GM12878 (cell line): ENCODE measurements around the gene CCDC107. TPM values are rescaled to one million over a fixed set of nuclear protein-coding genes. Genes with fewer than 3 reads are reported as not detected.
"Not testable (repeated sequence)": the region's sequence is repeated elsewhere in the genome, so short reads cannot be mapped to it uniquely, and the experiment has no call there.

ENCODE experiments used
- ATAC-seq: fragments of 200-7000 bp; cut with Tn5 transposase; 3 replicates; pipeline ENCODE4 v1.9.1; 2020; ENCODE audit warnings: mild to moderate bottlenecking, moderate library complexity
- BruUV-seq: library from RNA; stranded (reverse); fragments of 400-500 nt; replicated peaks from 2 replicates; lab custom pipeline; 2021; lab: Mats Ljungman, UMichigan
- CTCF ChIA-PET: fragments of 300-600 bp; sonication (Branson Sonifier 250); formaldehyde crosslinking; extraction: SDS; loops from one replicate; lab custom pipeline; 2021; ENCODE audit warnings: inconsistent platforms; lab: Yijun Ruan, JAX
- POLR2A ChIA-PET: fragments of 350-600 bp; formaldehyde crosslinking; extraction: SDS; loops from one replicate; lab custom pipeline; 2021; ENCODE audit warnings: inconsistent platforms; lab: Charles Lee
- RAD21 ChIA-PET: fragments of 300-600 bp; sonication (Branson Sonifier 250); formaldehyde crosslinking; loops from one replicate; lab custom pipeline; 2023; ENCODE audit warnings: antibody characterized with exemption; ENCODE audit not compliant: unreplicated experiment; lab: Charles Lee
- SMC1A ChIA-PET: fragments of 300-600 bp; sonication (Branson Sonifier 250); formaldehyde crosslinking; loops from one replicate; lab custom pipeline; 2023; ENCODE audit not compliant: unreplicated experiment, uncharacterized antibody; lab: Charles Lee
- DNase-seq: peaks from one replicate; pipeline ENCODE4 v3.0.0-alpha.2; 2011; ENCODE audit warnings: low read depth, low spot score
- FAIRE-seq: peaks from 3 replicates; lab custom pipeline; 2011; peaks lifted over from hg19 to GRCh38; lab: Jason Lieb, UNC
- H2AFZ ChIP-seq: 2 replicates; pipeline ENCODE4 v1.6.0; 2011; ENCODE audit warnings: low read depth, low read length, control low read depth; ENCODE audit not compliant: control insufficient read depth
- H3K27ac ChIP-seq: 2 replicates; pipeline ENCODE4 v1.5.1; 2011; ENCODE audit warnings: control low read depth; ENCODE audit not compliant: control insufficient read depth, insufficient read depth
- H3K27me3 ChIP-seq, 2 experiments: replicated peaks in 1 of 2; 2 replicates each; pipeline versions ENCODE4 v1.6.0 to v1.6.1; 2011; ENCODE audit warnings: low read length in 1 of 2; ENCODE audit not compliant: control insufficient read depth in 2 of 2, insufficient read depth in 2 of 2
- H3K36me3 ChIP-seq, 2 experiments: 2 replicates each; pipeline ENCODE4 v1.5.1; 2011; ENCODE audit warnings: low read length in 1 of 2; ENCODE audit not compliant: control insufficient read depth in 2 of 2, insufficient read depth in 2 of 2
- H3K4me1 ChIP-seq: 2 replicates; pipeline ENCODE4 v1.6.1; 2011; ENCODE audit warnings: mild to moderate bottlenecking, low read length, moderate library complexity, mixed read lengths; ENCODE audit not compliant: control insufficient read depth, insufficient read depth
- H3K4me2 ChIP-seq: 2 replicates; pipeline ENCODE4 v1.6.0; 2011; ENCODE audit warnings: control low read depth; ENCODE audit not compliant: control insufficient read depth, insufficient read depth
- H3K4me3 ChIP-seq: fragments of 200-600 bp; sonication (generic); 2 replicates; pipeline ENCODE4 v1.5.1; 2016
- H3K79me2 ChIP-seq: 2 replicates; pipeline ENCODE4 v1.6.0; 2011; ENCODE audit warnings: low read length; ENCODE audit not compliant: control insufficient read depth, insufficient read depth
- H3K9ac ChIP-seq: 2 replicates; pipeline ENCODE4 v1.8.0; 2011; ENCODE audit warnings: low read length, control low read depth, mixed read lengths; ENCODE audit not compliant: control insufficient read depth, insufficient read depth
- H3K9me3 ChIP-seq: replicated peaks from 3 replicates; pipeline ENCODE4 v1.5.1; 2011; ENCODE audit warnings: mild to moderate bottlenecking, low read length; ENCODE audit not compliant: control insufficient read depth, insufficient read depth
- H4K20me1 ChIP-seq: 2 replicates; pipeline ENCODE4 v1.6.0; 2011; ENCODE audit not compliant: control insufficient read depth, insufficient read depth
- RAD21 ChIP-seq: IDR thresholded peaks from 2 replicates; pipeline ENCODE4 v1.6.1; 2011; ENCODE audit warnings: mild to moderate bottlenecking, low read depth, low read length, moderate library complexity; ENCODE audit not compliant: insufficient read depth
- WRNIP1 ChIP-seq: IDR thresholded peaks from 2 replicates; pipeline ENCODE4 v1.6.1; 2011; ENCODE audit warnings: low read depth, low read length, improper control_type of control experiment, borderline replicate concordance
- WGBS: methylation state at CpG from one replicate; pipeline ENCODE4 v1.1.6; 2016; ENCODE audit warnings: low lambda C conversion rate; ENCODE audit not compliant: insufficient replicate concordance, insufficient coverage; ENCODE audit errors: missing lambda C conversion rate; 5-methylcytosine and 5-hydroxymethylcytosine counted together
- in situ Hi-C: fragments of 300-500 bp; cut with MboI; formaldehyde crosslinking; loops from 9 replicates; pipeline ENCODE4 v1.14.3; 2018; ENCODE audit warnings: mixed read lengths
- intact Hi-C: fragments of 100-400 bp; cut with micrococcal nuclease; formaldehyde crosslinking; loops from one replicate; pipeline ENCODE4 v1.14.2; 2022; ENCODE audit not compliant: unreplicated experiment
- polyA plus RNA-seq, 11 experiments: library from polyadenylated mRNA; depleted of rRNA in 4 of 11; unstranded in 6 of 11; stranded (reverse) in 5 of 11; fragments of >200 nt; fragmentation: Nextera tagmentation in 4 of 11; fragmentation: Illumina TruSeq in 1 of 11; extraction: Ambion mirVana in 4 of 11; extraction: Trizol in 1 of 11; gene quantifications; 1 replicate in 1 of 11; 2 replicates in 10 of 11; pipeline versions ENCODE4 v1.2.1 to v1.2.3, GENCODE V29; 2011 to 2016; ENCODE audit warnings: inconsistent platforms in 2 of 11, missing spikeins in 2 of 11, low read depth in 1 of 11
- total RNA-seq, 4 experiments: library from RNA; depleted of rRNA in 3 of 4; stranded (reverse); fragments of >200 nt in 3 of 4; fragmentation: Illumina TruSeq in 1 of 4; extraction: Trizol in 1 of 4; gene quantifications; 2 replicates each; pipeline versions ENCODE4 v1.2.1 to v1.2.3, GENCODE V29; 2013 to 2021
- TF ChIP-seq, protein P1 (sequence below), 3 experiments: IDR thresholded peaks in 2 of 3; conservative IDR thresholded peaks in 1 of 3; 2 replicates each; pipeline ENCODE4 v1.5.1; 2011; ENCODE audit warnings: low read depth in 3 of 3, low read length in 3 of 3, mild to moderate bottlenecking in 3 of 3, control low read depth in 2 of 3, moderate library complexity in 2 of 3, inconsistent platforms in 1 of 3, mixed read lengths in 1 of 3; ENCODE audit not compliant: control insufficient read depth in 2 of 3, insufficient read depth in 1 of 3; ENCODE audit errors: extremely low read depth in 1 of 3

CCDC107 gene
- total and polyA plus RNA-seq, 10 of the 15 experiments (the other 5 are each of a cell fraction or from before 2014, with no cell fraction given) = 0.19 to 18.3 (median 10.6) TPM

DNA sequence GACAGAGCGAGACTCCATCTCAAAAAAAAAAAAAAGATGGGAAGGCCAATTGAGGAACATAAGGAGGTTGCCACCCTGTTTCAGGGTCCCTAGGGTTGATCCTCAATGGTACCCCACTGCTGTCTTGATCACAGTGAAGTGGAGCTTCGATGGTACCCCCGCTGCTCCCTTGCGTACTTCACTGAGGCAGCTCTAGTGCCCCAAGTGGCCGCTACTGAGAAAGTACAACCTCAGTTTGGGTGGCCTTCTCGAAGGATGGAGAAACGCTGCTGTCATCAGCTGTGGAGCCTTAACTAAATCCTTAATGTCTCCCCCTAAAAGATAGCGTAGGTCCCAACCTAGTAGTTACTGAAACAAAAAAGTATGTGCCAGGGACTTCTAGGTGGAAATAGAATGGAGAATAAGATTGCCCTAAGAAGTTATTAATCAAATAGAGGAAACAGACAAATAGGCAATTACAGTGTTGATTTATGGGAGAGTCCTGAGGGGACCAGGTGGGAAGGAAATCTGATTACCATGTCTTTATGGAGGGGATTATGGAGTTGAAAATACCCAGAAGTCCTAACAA, 46.8 kb upstream of the CCDC107 start:
- Histone ChIP-seq H4K20me1 (no peaks in the 10 kb centered on the region), H3K9me3 (no peaks in the 10 kb centered on the region), H3K4me2 (no peak overlapping the region), H3K79me2 (no peaks in the 10 kb centered on the region), H3K27me3 (no peaks in the 10 kb centered on the region), H2AFZ (no peak overlapping the region), H3K36me3 (no peaks in the 10 kb centered on the region; a peak in 1 of 4 replicates), H3K27ac (no peak overlapping the region), H3K4me1 (peaks cover under 1% of the 10 kb centered on the region; the same call in 1 of the 2 replicates), H3K4me3 (no peak overlapping the region), H3K9ac (no peak overlapping the region)
- CTCF ChIA-PET = interaction anchor here (0.7 to 6.3 kb wide), 25 partner anchors 8 to 179 kb away, joined by 3 to 55 read pairs (median 5); partner anchors contain the start of genes ARHGEF39, CCDC107, CREB3 and GBA2
- ATAC-seq (peak; percentile 93), FAIRE-seq (peak; percentile 83), DNase-seq (no peak)
- BruUV-seq = no TSS peak
- TF ChIP-seq WRNIP1 (no peak), RAD21 (peak; percentile 39)
- TF ChIP-seq, protein P1, sequence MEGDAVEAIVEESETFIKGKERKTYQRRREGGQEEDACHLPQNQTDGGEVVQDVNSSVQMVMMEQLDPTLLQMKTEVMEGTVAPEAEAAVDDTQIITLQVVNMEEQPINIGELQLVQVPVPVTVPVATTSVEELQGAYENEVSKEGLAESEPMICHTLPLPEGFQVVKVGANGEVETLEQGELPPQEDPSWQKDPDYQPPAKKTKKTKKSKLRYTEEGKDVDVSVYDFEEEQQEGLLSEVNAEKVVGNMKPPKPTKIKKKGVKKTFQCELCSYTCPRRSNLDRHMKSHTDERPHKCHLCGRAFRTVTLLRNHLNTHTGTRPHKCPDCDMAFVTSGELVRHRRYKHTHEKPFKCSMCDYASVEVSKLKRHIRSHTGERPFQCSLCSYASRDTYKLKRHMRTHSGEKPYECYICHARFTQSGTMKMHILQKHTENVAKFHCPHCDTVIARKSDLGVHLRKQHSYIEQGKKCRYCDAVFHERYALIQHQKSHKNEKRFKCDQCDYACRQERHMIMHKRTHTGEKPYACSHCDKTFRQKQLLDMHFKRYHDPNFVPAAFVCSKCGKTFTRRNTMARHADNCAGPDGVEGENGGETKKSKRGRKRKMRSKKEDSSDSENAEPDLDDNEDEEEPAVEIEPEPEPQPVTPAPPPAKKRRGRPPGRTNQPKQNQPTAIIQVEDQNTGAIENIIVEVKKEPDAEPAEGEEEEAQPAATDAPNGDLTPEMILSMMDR (IDR thresholded peaks at IDR 0.05 in 2 of 3, conservative IDR thresholded peaks at IDR 0.05 in 1 of 3; ENCODE audit: control insufficient read depth in 2 of 3, extremely low read depth in 1 of 3, insufficient read depth in 1 of 3, low read depth in 3 of 3, low read length in 3 of 3) = peak; percentile 73 to 80 (median 77)
- POLR2A ChIA-PET = interaction anchor here (0.6 to 1.2 kb wide), 5 partner anchors 18 to 124 kb away, joined by 3 to 6 read pairs (median 3); partner anchors contain the start of gene SIT1
- intact Hi-C loops = no loop called here
- in situ Hi-C loops = no loop called here
- SMC1A ChIA-PET = interaction anchor here (1.0 to 3.3 kb wide), 7 partner anchors 9 to 115 kb away, joined by 3 to 16 read pairs (median 5); partner anchors contain the start of genes CCDC107 and RMRP
- RAD21 ChIA-PET = interaction anchor here (0.5 to 1.3 kb wide), 6 partner anchors 25 to 117 kb away, joined by 3 to 7 read pairs (median 4); partner anchors contain the start of genes CCDC107 and RMRP
- 7% methylated on average over 7 of the region's 8 CpGs for WGBS

DNA sequence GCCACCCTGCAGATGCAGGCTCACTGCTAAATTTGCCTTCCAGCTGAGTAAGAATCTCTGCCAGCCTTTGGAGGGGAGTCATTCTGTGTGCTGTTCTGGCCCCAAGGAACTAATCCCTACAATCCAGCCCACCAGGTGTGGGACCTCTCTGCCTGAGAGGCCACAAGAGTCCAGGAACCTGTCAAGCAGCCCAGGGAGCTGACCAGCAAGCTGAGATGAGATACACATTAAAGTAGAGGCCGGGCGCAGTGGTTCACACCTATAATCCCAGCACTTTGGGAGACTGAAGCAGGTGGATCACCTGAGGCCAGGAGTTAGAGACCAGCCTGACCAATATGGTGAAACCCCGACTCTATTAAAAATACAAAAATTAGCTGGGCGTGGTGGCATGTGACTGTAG, 46.0 kb upstream of the CCDC107 start:
- H3K79me2 ChIP-seq, H3K27me3 ChIP-seq, H4K20me1 ChIP-seq, H3K4me1 ChIP-seq, ATAC-seq, H3K36me3 ChIP-seq, H3K4me3 ChIP-seq, BruUV-seq, in situ Hi-C loops, DNase-seq, H3K9me3 ChIP-seq, FAIRE-seq, H3K4me2 ChIP-seq, H2AFZ ChIP-seq, H3K27ac ChIP-seq, intact Hi-C loops, H3K9ac ChIP-seq: not testable (repeated sequence)
- ChIA-PET RAD21 (interaction anchor here (0.7 to 1.6 kb wide), 5 partner anchors 24 to 116 kb away, joined by 3 to 7 read pairs (median 4); partner anchors contain the start of genes CCDC107 and RMRP), POLR2A (interaction anchor here (1.0 kb wide), 1 partner anchor 52 kb away, joined by 3 read pairs; no protein-coding TSS in a partner anchor), SMC1A (interaction anchor here (1.0 to 3.3 kb wide), 6 partner anchors 8 to 118 kb away, joined by 3 to 16 read pairs (median 8); partner anchors contain the start of genes CCDC107 and RMRP), CTCF (interaction anchor here (1.2 to 6.3 kb wide), 15 partner anchors 8 to 214 kb away, joined by 3 to 55 read pairs (median 10); partner anchors contain the start of genes CREB3, GBA2, RGP1 and SIT1)
- 63% methylated on average over 4 of the region's 4 CpGs for WGBS
